Keratinocyte (primary cell): ENCODE data around the gene OR2V2. TPM values are rescaled to one million over a fixed set of nuclear protein-coding genes. Genes with fewer than 3 reads are reported as not detected.
"Not testable (repeated sequence)": the region's sequence is repeated elsewhere in the genome, so short reads cannot be mapped to it uniquely, and the experiment has no call there.

Experiments
- DNase-seq: peaks from one replicate; pipeline ENCODE4 v3.0.0-alpha.2; 2011; ENCODE audit warnings: low read depth, missing footprints, low spot score
- FAIRE-seq: peaks from 2 replicates; lab custom pipeline; 2011; peaks lifted over from hg19 to GRCh38; lab: Jason Lieb, UNC
- H2AFZ ChIP-seq: 2 replicates; pipeline ENCODE4 v1.6.0; 2012; ENCODE audit warnings: low read length, control low read depth, inconsistent platforms; ENCODE audit not compliant: control insufficient read depth
- H3K27ac ChIP-seq: 2 replicates; pipeline ENCODE4 v1.5.1; 2011; ENCODE audit warnings: low read length; ENCODE audit not compliant: control insufficient read depth, insufficient read depth
- H3K27me3 ChIP-seq: 3 replicates; pipeline ENCODE4 v1.6.0; 2011; ENCODE audit warnings: low read length; ENCODE audit not compliant: control insufficient read depth, insufficient read depth; ENCODE audit errors: extremely low read depth
- H3K36me3 ChIP-seq, 2 experiments: 2 replicates in 1 of 2; 3 replicates in 1 of 2; pipeline ENCODE4 v1.5.1; 2011; ENCODE audit warnings: low read length in 2 of 2, mild to moderate bottlenecking in 1 of 2; ENCODE audit not compliant: control insufficient read depth in 2 of 2, insufficient read depth in 2 of 2; ENCODE audit errors: extremely low read depth in 1 of 2
- H3K4me1 ChIP-seq: 3 replicates; pipeline ENCODE4 v1.5.1; 2011; ENCODE audit warnings: low read length; ENCODE audit not compliant: control insufficient read depth, insufficient read depth; ENCODE audit errors: extremely low read depth
- H3K4me2 ChIP-seq: 3 replicates; pipeline ENCODE4 v1.6.0; 2011; ENCODE audit warnings: low read depth, low read length; ENCODE audit not compliant: control insufficient read depth, insufficient read depth; ENCODE audit errors: extremely low read depth
- H3K4me3 ChIP-seq, 3 experiments: fragments of 200-600 bp in 1 of 3; sonication (generic) in 1 of 3; 2 replicates in 2 of 3; 3 replicates in 1 of 3; pipeline ENCODE4 v1.5.1; 2011 to 2016; ENCODE audit warnings: low read length in 3 of 3, mild to moderate bottlenecking in 3 of 3, control low read depth in 2 of 3, inconsistent platforms in 1 of 3, low read depth in 1 of 3, mixed read lengths in 1 of 3, mixed run types in 1 of 3, moderate library complexity in 1 of 3; ENCODE audit not compliant: control insufficient read depth in 2 of 3, insufficient read depth in 2 of 3; ENCODE audit errors: extremely low read depth in 1 of 3
- H3K79me2 ChIP-seq: 2 replicates; pipeline ENCODE4 v1.6.0; 2012; ENCODE audit warnings: low read length; ENCODE audit not compliant: control insufficient read depth, insufficient read depth
- H3K9ac ChIP-seq: 3 replicates; pipeline ENCODE4 v1.6.0; 2011; ENCODE audit warnings: low read length; ENCODE audit not compliant: control insufficient read depth, insufficient read depth; ENCODE audit errors: extremely low read depth
- H3K9me1 ChIP-seq: 3 replicates; pipeline ENCODE4 v1.6.0; 2011; ENCODE audit warnings: low read length; ENCODE audit not compliant: control insufficient read depth, insufficient read depth; ENCODE audit errors: extremely low read depth
- H3K9me3 ChIP-seq: 2 replicates; pipeline ENCODE4 v1.5.1; 2012; ENCODE audit warnings: low read depth, low read length; ENCODE audit not compliant: control insufficient read depth
- H4K20me1 ChIP-seq: 3 replicates; pipeline ENCODE4 v1.6.0; 2011; ENCODE audit warnings: low read length; ENCODE audit not compliant: control insufficient read depth, insufficient read depth; ENCODE audit errors: extremely low read depth
- EZH2 ChIP-seq: IDR thresholded peaks from one replicate; pipeline ENCODE4 v1.6.1; 2012; ENCODE audit warnings: inconsistent platforms, mild to moderate bottlenecking, low read length, moderate library complexity
- dilution Hi-C: fragments of 300-500 bp; cut with MboI; formaldehyde crosslinking; loops from one replicate; pipeline ENCODE4 v1.7.0; 2020; ENCODE audit warnings: low sequenced_read_pairs; ENCODE audit not compliant: extremely low pct_ligation_motif_present
- polyA plus RNA-seq, 5 experiments: library from polyadenylated mRNA; depleted of rRNA in 3 of 5; stranded (reverse) in 3 of 5; stranded (forward) in 1 of 5; unstranded in 1 of 5; fragments of >200 nt; gene quantifications; 1 replicate in 1 of 5; 2 replicates in 3 of 5; 3 replicates in 1 of 5; pipeline versions ENCODE4 v1.2.1 to v1.2.3, GENCODE V29; 2011 to 2012; ENCODE audit warnings: missing spikeins in 2 of 5, low read depth in 1 of 5, low replicate concordance in 1 of 5
- TF ChIP-seq, protein P1 (sequence below), 3 experiments: IDR thresholded peaks in 1 of 3; conservative IDR thresholded peaks in 1 of 3; optimal IDR thresholded peaks in 1 of 3; 2 replicates in 2 of 3; 3 replicates in 1 of 3; pipeline versions ENCODE3 to v1.5.1; 2011; ENCODE audit warnings: low read length in 3 of 3, mild to moderate bottlenecking in 3 of 3, moderate library complexity in 2 of 3, control low read depth in 1 of 3, inconsistent platforms in 1 of 3; ENCODE audit not compliant: insufficient read depth in 2 of 3; ENCODE audit errors: extremely low read depth in 1 of 3

Gene OR2V2
- polyA plus RNA-seq, 1 donor (not counting 4 experiments of a cell fraction or from before 2014, with no cell fraction given): not detected

DNA sequence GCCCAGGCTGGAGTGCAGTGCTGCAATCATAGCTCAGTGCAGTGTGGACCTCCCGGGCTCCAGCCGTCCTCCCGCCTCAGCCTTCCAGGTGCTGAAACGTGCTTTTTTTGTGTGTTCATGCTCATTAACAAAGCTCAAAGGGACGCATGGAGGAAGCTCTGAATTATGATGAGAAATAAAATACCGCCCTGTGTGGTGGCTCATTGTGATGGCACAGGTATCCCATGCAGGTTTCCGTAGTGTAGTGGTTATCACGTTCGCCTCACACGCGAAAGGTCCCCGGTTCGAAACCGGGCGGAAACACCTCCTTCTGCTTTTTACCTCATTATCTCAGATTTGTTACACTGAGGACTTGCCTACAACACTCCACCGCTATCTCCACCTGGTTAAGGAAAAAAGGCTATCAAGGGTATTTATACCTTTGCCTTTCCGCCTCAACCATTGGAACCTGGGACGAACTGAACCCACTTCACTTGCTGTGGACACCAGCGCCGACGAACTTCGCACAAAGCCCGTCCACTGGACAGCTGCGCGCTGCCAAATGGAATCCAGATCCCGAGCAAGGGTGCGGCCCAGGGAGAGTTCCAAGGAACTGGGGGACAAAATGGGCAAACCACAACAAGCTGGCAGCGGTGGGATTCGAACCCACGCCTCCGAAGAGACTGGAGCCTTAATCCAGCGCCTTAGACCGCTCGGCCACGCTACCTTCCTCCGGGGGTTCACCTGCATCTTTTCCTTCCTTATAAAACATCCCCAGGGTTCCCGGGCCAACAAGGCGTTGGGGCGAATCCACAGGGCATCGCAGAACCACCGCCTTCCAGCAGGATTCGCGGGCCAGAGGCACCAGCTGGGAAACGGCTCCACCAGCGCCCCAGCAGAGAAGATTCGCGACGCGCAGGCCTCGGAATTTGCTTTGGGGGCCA is 26.3 kb downstream of the OR2V2 start:
- H3K4me1 ChIP-seq: peaks cover 5% of the 10 kb centered on the region
- peak; percentile 86 for DNase-seq
- H3K27ac ChIP-seq: no peak overlapping the region
- no peaks in the 10 kb centered on the region for H3K27me3 ChIP-seq
- dilution Hi-C loops: no loop called here
- no peaks in the 10 kb centered on the region for H3K36me3 ChIP-seq
- H3K79me2 ChIP-seq: no peaks in the 10 kb centered on the region
- no peaks in the 10 kb centered on the region for H4K20me1 ChIP-seq
- no peak for FAIRE-seq
- no peaks in the 10 kb centered on the region for H3K9me3 ChIP-seq
- no peaks in the 10 kb centered on the region for H3K9me1 ChIP-seq
- H3K4me2 ChIP-seq: peak overlapping the region; percentile 47
- peak overlapping the region; percentile 41 to 53 (median 46) for H3K4me3 ChIP-seq
- no peak for TF ChIP-seq EZH2
- TF ChIP-seq, protein P1, sequence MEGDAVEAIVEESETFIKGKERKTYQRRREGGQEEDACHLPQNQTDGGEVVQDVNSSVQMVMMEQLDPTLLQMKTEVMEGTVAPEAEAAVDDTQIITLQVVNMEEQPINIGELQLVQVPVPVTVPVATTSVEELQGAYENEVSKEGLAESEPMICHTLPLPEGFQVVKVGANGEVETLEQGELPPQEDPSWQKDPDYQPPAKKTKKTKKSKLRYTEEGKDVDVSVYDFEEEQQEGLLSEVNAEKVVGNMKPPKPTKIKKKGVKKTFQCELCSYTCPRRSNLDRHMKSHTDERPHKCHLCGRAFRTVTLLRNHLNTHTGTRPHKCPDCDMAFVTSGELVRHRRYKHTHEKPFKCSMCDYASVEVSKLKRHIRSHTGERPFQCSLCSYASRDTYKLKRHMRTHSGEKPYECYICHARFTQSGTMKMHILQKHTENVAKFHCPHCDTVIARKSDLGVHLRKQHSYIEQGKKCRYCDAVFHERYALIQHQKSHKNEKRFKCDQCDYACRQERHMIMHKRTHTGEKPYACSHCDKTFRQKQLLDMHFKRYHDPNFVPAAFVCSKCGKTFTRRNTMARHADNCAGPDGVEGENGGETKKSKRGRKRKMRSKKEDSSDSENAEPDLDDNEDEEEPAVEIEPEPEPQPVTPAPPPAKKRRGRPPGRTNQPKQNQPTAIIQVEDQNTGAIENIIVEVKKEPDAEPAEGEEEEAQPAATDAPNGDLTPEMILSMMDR (optimal IDR thresholded peaks at IDR 0.05 in 1 of 3, IDR thresholded peaks at IDR 0.05 in 1 of 3, conservative IDR thresholded peaks at IDR 0.05 in 1 of 3; ENCODE audit: extremely low read depth in 1 of 3, insufficient read depth in 2 of 3, low read length in 3 of 3): peak in 1 of 3 experiments; percentile 9
- peak overlapping the region; percentile 27 for H2AFZ ChIP-seq
- H3K9ac ChIP-seq: peak overlapping the region; percentile 20

DNA sequence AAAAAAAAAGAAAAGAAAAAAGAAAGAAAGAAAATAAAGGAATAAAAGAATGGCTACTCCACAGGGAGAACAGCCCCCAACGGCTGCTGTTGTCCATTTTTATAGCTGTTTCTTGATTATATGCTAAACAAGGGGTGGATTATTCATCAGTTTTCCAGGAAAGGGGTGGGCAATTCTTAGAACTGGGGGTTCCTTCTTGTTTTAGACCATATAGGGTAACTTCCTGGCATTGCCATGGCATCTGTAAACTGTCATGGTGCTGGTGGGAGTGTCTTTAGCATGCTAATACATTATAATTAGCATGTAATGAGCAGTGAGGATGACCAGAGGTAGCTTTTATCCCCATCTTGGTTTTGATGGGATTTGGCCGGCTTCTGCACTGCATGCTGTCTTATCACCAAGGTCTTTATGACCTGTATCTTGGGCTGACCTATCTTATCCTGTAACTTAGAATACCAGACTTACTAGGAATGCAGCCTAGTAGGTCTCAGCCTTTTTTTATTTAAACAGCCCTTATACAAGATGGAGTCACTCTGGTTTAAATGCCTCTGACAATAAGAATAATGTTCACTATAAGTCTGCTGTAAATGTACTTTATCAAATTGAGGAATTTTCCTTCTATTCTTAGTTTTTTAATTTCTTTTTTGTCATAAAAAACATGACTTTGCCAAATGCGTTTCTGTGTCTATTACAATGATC is 29.0 kb downstream of the OR2V2 start:
- DNase-seq: no peak
- dilution Hi-C loops: no loop called here
- FAIRE-seq: no peak

DNA sequence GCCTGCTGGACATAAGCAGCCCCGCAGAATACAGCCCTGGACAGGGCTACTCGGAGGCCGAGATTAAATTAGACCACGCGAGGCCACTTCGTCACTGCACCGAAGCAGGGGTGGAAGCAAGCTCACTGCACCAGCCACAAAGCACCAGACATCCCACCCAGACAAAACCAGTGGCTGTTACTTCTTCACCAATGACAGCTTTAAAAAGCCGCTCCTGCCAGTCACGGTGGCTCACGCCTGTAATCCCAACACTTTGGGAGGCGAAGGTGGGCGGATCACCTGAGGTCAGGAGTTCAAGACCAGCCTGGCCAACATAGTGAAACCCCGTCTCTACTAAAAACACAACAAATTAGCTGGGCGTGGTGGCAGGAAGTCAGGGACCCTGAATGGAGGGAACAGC is 30.2 kb downstream of the OR2V2 start:
- FAIRE-seq, H3K27ac ChIP-seq, H2AFZ ChIP-seq, DNase-seq, H3K9me1 ChIP-seq, H3K9ac ChIP-seq, H3K9me3 ChIP-seq, H3K4me2 ChIP-seq, H3K4me3 ChIP-seq, H3K79me2 ChIP-seq, dilution Hi-C loops, H3K27me3 ChIP-seq, H3K4me1 ChIP-seq, H4K20me1 ChIP-seq, H3K36me3 ChIP-seq: not testable (repeated sequence)

More for the DNA sequence above, 29.0 kb downstream of the OR2V2 start:
- Histone ChIP-seq H4K20me1 (no peaks in the 10 kb centered on the region), H3K36me3 (no peaks in the 10 kb centered on the region), H3K4me2 (no peak overlapping the region), H3K27ac (no peak overlapping the region), H2AFZ (no peak overlapping the region), H3K9ac (no peak overlapping the region), H3K9me1 (no peaks in the 10 kb centered on the region), H3K4me1 (no peaks in the 10 kb centered on the region), H3K4me3 (no peak overlapping the region), H3K27me3 (no peaks in the 10 kb centered on the region), H3K79me2 (no peaks in the 10 kb centered on the region), H3K9me3 (no peaks in the 10 kb centered on the region)
- TF ChIP-seq, protein P1 (optimal IDR thresholded peaks at IDR 0.05 in 1 of 3, IDR thresholded peaks at IDR 0.05 in 1 of 3, conservative IDR thresholded peaks at IDR 0.05 in 1 of 3; ENCODE audit: extremely low read depth in 1 of 3, insufficient read depth in 2 of 3, low read length in 3 of 3): no peak
- TF ChIP-seq EZH2: no peak
